Activated CD4-positive, alpha-beta T cell treated with anti-CD3 and anti-CD28 coated beads for 36 hours (primary cell): ENCODE measurements around the gene C10orf67. TPM values are rescaled to one million over a fixed set of nuclear protein-coding genes. Genes with fewer than 3 reads are reported as not detected.
A peak's percentile ranks its signal among the peaks of the same experiment; 100 is the strongest.
"Not testable (repeated sequence)": the region's sequence is repeated elsewhere in the genome, so short reads cannot be mapped to it uniquely, and the experiment has no call there.

ENCODE experiments used
- ATAC-seq: fragments of 200-7000 bp; cut with Tn5 transposase; one replicate; pipeline ENCODE4 v1.10.0; 2021; ENCODE audit warnings: mild to moderate bottlenecking, moderate library complexity
- CTCF ChIA-PET: fragments of 350-600 bp; sonication (Branson Sonifier 250); formaldehyde crosslinking; loops from one replicate; lab custom pipeline; 2021; ENCODE audit warnings: antibody characterized with exemption; lab: Charles Lee
- POLR2A ChIA-PET: fragments of 350-600 bp; sonication (Branson Sonifier 250); formaldehyde crosslinking; loops from one replicate; lab custom pipeline; 2021; ENCODE audit warnings: antibody characterized with exemption, inconsistent platforms; lab: Charles Lee
- DNase-seq: peaks from one replicate; pipeline ENCODE4 v3.0.0-alpha.2; 2020
- H3K27ac Mint-ChIP-seq: one replicate; pipeline ENCODE4 v1.8.0; 2021; ENCODE audit warnings: mixed read lengths
- H3K27me3 Mint-ChIP-seq: one replicate; pipeline ENCODE4 v1.8.0; 2021; ENCODE audit warnings: mixed read lengths
- H3K36me3 Mint-ChIP-seq: one replicate; pipeline ENCODE4 v1.8.0; 2021; ENCODE audit warnings: low read depth, mixed read lengths
- H3K4me1 Mint-ChIP-seq: one replicate; pipeline ENCODE4 v1.8.0; 2021; ENCODE audit warnings: mixed read lengths
- H3K4me3 Mint-ChIP-seq: one replicate; pipeline ENCODE4 v1.8.0; 2021; ENCODE audit warnings: mild to moderate bottlenecking, moderate library complexity, mixed read lengths
- H3K9me3 Mint-ChIP-seq: one replicate; pipeline ENCODE4 v1.8.0; 2021; ENCODE audit warnings: low read depth, mixed read lengths
- intact Hi-C, 2 experiments: fragments of 100-400 bp; cut with DNase I in 1 of 2; cut with micrococcal nuclease in 1 of 2; formaldehyde crosslinking; loops; one replicate each; pipeline versions ENCODE4 v1.14.2 to v1.15.1; 2022 to 2024; cut with DNase I, micrococcal nuclease
- total RNA-seq, 2 experiments: library from RNA; stranded (reverse); gene quantifications; one replicate each; pipeline ENCODE4 v1.2.3, GENCODE V29; 2021

The C10orf67 gene
- total RNA-seq, 2 experiments from 2014 or later: 0.16 to 0.41 TPM

- Mint-ChIP-seq H3K4me3 (no peak overlapping the region), H3K27ac (no peak overlapping the region), H3K9me3 (no peaks in the 10 kb centered on the region), H3K36me3 (no peaks in the 10 kb centered on the region), H3K27me3 (no peaks in the 10 kb centered on the region), H3K4me1 (peaks cover 30% of the 10 kb centered on the region)
- ATAC-seq (no peak), DNase-seq (no peak)
- CTCF ChIA-PET: no interaction called here
- POLR2A ChIA-PET: no interaction called here
- intact Hi-C loops: no loop called here
Observed at GRCh38 chr10:23373156-23373555, 28.6 kb upstream of the C10orf67 start.

GRCh38 chr10:23371073-23371472 is 26.5 kb upstream of the C10orf67 start:
- ATAC-seq (no peak), DNase-seq (no peak)
- Mint-ChIP-seq H3K4me3 (no peak overlapping the region), H3K27me3 (no peaks in the 10 kb centered on the region), H3K27ac (no peak overlapping the region), H3K36me3 (no peaks in the 10 kb centered on the region), H3K4me1 (peaks cover 43% of the 10 kb centered on the region), H3K9me3 (no peaks in the 10 kb centered on the region)
- intact Hi-C loops: no loop called here
- POLR2A ChIA-PET: no interaction called here
- CTCF ChIA-PET: no interaction called here

- H3K9me3 Mint-ChIP-seq: no peaks in the 10 kb centered on the region
- CTCF ChIA-PET: no interaction called here
- no peak for ATAC-seq
- H3K27me3 Mint-ChIP-seq: no peaks in the 10 kb centered on the region
- intact Hi-C loops: no loop called here
- no peak for DNase-seq
- H3K4me1 Mint-ChIP-seq: peaks cover 48% of the 10 kb centered on the region
- POLR2A ChIA-PET: no interaction called here
- H3K36me3 Mint-ChIP-seq: no peaks in the 10 kb centered on the region
- H3K27ac Mint-ChIP-seq: peak overlapping the region; percentile 11
- H3K4me3 Mint-ChIP-seq: no peak overlapping the region
Observed at GRCh38 chr10:23370106-23370505, 25.5 kb upstream of the C10orf67 start.

GRCh38 chr10:23368816-23369640 is 24.4 kb upstream of the C10orf67 start:
- peaks cover 59% of the 10 kb centered on the region for H3K4me1 Mint-ChIP-seq

GRCh38 chr10:23367896-23368595 is 23.4 kb upstream of the C10orf67 start:
- peak overlapping the region; percentile 58 for H3K27ac Mint-ChIP-seq
- ChIA-PET CTCF (interaction anchor here (0.5 to 0.9 kb wide), 3 partner anchors 35 to 55 kb away, joined by 3 read pairs; no protein-coding TSS in a partner anchor), POLR2A (no interaction called here)
- no peaks in the 10 kb centered on the region for H3K36me3 Mint-ChIP-seq
- no peak overlapping the region for H3K4me3 Mint-ChIP-seq
- intact Hi-C loops: loop anchor here in 1 of 2 experiments (10.0 kb wide), 2 partner anchors 713 to 1097 kb away; no protein-coding TSS in a partner anchor
- H3K9me3 Mint-ChIP-seq: no peaks in the 10 kb centered on the region
- H3K4me1 Mint-ChIP-seq: peaks cover 68% of the 10 kb centered on the region
- H3K27me3 Mint-ChIP-seq: no peaks in the 10 kb centered on the region
- ATAC-seq (no peak), DNase-seq (no peak)

More at GRCh38 chr10:23368816-23369640, 24.4 kb upstream of the C10orf67 start:
- POLR2A ChIA-PET: no interaction called here
- Mint-ChIP-seq H3K9me3 (no peaks in the 10 kb centered on the region), H3K36me3 (no peaks in the 10 kb centered on the region), H3K27ac (peak overlapping the region; percentile 58), H3K27me3 (no peaks in the 10 kb centered on the region), H3K4me3 (peak overlapping the region; percentile 3)
- CTCF ChIA-PET: interaction anchor here (0.5 kb wide), 1 partner anchor 56 kb away, joined by 3 read pairs; no protein-coding TSS in a partner anchor
- ATAC-seq: peak; percentile 43
- intact Hi-C loops: loop anchor here in 1 of 2 experiments (10.0 kb wide), 2 partner anchors 714 to 1096 kb away; no protein-coding TSS in a partner anchor
- DNase-seq: no peak

- intact Hi-C loops: loop anchor here (1.0 to 10.0 kb wide), 4 partner anchors 47 to 1099 kb away; partner anchors contain the start of gene OTUD1 (in 1 of the 2)
- Mint-ChIP-seq H3K4me1 (peaks cover 82% of the 10 kb centered on the region), H3K27ac (peak overlapping the region; percentile 30)
- POLR2A ChIA-PET: interaction anchor here (0.7 to 1.2 kb wide), 3 partner anchors 30 to 1136 kb away, joined by 3 to 5 read pairs (median 3); no protein-coding TSS in a partner anchor
- CTCF ChIA-PET: interaction anchor here (0.7 to 2.0 kb wide), 3 partner anchors 31 to 165 kb away, joined by 3 to 8 read pairs (median 4); no protein-coding TSS in a partner anchor
- H3K36me3 Mint-ChIP-seq, H3K27me3 Mint-ChIP-seq, H3K4me3 Mint-ChIP-seq, H3K9me3 Mint-ChIP-seq: not testable (repeated sequence)
- ATAC-seq (peak; percentile 75), DNase-seq (peak; percentile 45)
Observed at GRCh38 chr10:23365417-23366030, 20.9 kb upstream of the C10orf67 start.

- H3K4me1 Mint-ChIP-seq: peaks cover 72% of the 10 kb centered on the region
- intact Hi-C loops: loop anchor here (2.0 to 10.0 kb wide), 3 partner anchors 74 to 1100 kb away; partner anchors contain the start of gene OTUD1 (in 1 of the 2)
- ATAC-seq (peak; percentile 7), DNase-seq (peak; percentile 30)
- no peaks in the 10 kb centered on the region for H3K27me3 Mint-ChIP-seq
- H3K36me3 Mint-ChIP-seq: no peaks in the 10 kb centered on the region
- H3K4me3 Mint-ChIP-seq: peak overlapping the region; percentile 17
- POLR2A ChIA-PET: no interaction called here
- CTCF ChIA-PET: interaction anchor here (0.6 to 2.0 kb wide), 4 partner anchors 27 to 176 kb away, joined by 3 to 8 read pairs (median 4); no protein-coding TSS in a partner anchor
- peak overlapping the region; percentile 96 for H3K27ac Mint-ChIP-seq
- H3K9me3 Mint-ChIP-seq: no peaks in the 10 kb centered on the region
Observed at GRCh38 chr10:23364378-23364777, 19.8 kb upstream of the C10orf67 start.

- ChIA-PET CTCF (interaction anchor here (1.0 to 2.0 kb wide), 2 partner anchors 29 to 177 kb away, joined by 3 to 8 read pairs; no protein-coding TSS in a partner anchor), POLR2A (no interaction called here)
Observed at GRCh38 chr10:23363793-23364135, 19.2 kb upstream of the C10orf67 start.

GRCh38 chr10:23362879-23363792 is 18.5 kb upstream of the C10orf67 start:
- ChIA-PET POLR2A (no interaction called here), CTCF (interaction anchor here (0.5 to 1.3 kb wide), 4 partner anchors 18 to 87 kb away, joined by 3 to 5 read pairs (median 4); partner anchors contain the start of gene C10orf67)
- intact Hi-C loops: loop anchor here (1.0 to 10.0 kb wide), 6 partner anchors 28 to 1102 kb away; partner anchors contain the start of gene OTUD1 (in 1 of the 2)
- Mint-ChIP-seq H3K27me3 (no peaks in the 10 kb centered on the region), H3K36me3 (no peaks in the 10 kb centered on the region), H3K4me3 (peak overlapping the region; percentile 39), H3K9me3 (no peaks in the 10 kb centered on the region), H3K4me1 (peaks cover 60% of the 10 kb centered on the region), H3K27ac (peak overlapping the region; percentile 96)
- DNase-seq (peak; percentile 67), ATAC-seq (peak; percentile 75)

More at GRCh38 chr10:23363793-23364135, 19.2 kb upstream of the C10orf67 start:
- intact Hi-C loops: loop anchor here (1.0 to 10.0 kb wide), 7 partner anchors 28 to 1101 kb away; partner anchors contain the start of gene OTUD1 (in 2 of the 2)
- DNase-seq (peak; percentile 25), ATAC-seq (no peak)
- H3K27ac Mint-ChIP-seq: peak overlapping the region; percentile 96
- no peaks in the 10 kb centered on the region for H3K9me3 Mint-ChIP-seq
- peak overlapping the region; percentile 39 for H3K4me3 Mint-ChIP-seq
- H3K27me3 Mint-ChIP-seq: no peaks in the 10 kb centered on the region
- H3K4me1 Mint-ChIP-seq: peaks cover 66% of the 10 kb centered on the region
- no peaks in the 10 kb centered on the region for H3K36me3 Mint-ChIP-seq
